NCI-H2171 treated with DMSO at 0.1 percent for 48 hours (cell line): Measurements from ENCODE around the gene ZNRF1.
A peak's percentile ranks its signal among the peaks of the same experiment; 100 is the strongest.

Source experiments
- DNase-seq: peaks from one replicate; lab custom pipeline; 2025; lab: John Stamatoyannopoulos, UW

ZNRF1 gene

DNA sequence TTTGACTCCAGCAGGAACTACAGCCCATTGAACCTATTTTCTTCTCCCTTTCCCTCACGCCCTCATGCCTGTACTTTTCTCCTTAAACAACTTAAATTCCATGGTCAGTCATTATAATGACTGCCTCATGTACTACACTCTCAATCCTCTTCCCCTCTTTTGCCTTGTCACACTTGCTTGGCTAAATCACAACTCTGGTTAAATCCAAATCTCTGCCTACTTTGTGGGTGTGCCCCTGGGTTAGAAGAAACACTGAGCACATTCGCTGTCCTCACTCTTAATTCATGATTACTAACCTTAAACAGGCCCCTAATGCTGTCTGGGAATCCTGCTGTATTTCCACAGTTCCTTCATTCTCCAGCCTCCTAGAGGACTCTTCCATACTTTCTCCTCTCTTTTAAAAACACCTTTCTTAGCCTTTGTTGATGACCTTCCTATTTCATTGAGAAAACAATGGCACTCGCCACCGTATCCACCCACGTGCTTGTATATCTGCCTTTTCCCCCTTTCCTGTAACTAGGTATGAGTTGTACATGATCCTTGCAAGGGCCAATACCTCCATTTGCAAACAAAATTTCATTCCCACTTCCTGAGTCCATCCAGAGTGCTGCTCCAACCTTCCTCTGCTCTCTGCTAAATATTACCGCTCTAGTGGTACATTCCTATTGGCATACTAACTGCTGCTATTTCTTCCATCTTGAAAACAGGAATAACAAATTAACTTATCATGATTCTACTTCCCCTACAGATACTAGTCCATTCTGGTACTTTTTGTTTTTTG is 28.9 kb downstream of the ZNRF1 start:
- no peak for DNase-seq

DNA sequence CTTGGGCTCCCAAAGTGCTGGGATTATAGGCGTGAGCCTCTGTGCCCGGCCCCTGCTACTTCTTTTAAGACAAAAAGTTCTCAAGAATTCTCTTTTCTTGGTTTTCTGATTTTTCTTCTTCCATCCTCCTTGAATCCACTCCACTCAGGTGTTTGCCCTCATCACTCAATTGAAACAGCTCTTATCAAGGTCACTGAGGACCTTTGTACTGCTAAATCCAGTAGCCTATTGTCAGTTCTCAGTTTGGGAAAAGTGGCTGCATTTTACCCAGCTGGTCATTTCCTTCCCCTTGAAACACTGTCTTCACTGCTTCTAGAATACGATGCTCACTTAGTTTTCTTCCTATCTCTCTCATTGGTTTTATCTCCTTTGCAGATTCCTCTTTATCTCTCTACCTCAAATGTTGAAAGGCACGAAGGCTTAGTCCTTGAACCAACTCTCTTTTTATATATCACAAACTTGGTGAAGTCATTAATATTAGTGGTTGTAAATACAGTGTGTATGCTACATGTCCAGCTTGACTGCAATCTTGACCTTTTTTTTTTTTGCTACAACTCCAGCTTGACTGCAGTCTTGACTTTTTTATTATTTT is 29.8 kb downstream of the ZNRF1 start:
- no peak for DNase-seq

DNA sequence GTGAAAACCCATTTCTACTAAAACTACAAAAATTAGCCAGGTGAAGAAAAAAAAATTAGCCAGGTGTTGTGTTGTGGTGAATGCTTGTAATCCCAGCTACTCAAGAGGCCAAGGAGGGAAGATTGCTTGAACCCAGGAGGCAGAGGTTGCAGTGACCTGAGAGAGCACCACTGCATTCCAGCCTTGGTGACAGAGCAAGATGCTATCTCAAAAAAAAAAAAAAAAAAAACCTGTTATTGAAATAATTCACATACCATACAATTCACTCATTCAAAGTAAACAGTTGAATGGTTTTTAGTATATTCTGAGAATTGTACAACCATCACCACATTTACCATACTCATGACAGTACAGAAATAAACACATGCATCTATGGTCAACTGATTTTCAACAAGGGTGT is 31.0 kb downstream of the ZNRF1 start:
- DNase-seq: no peak

DNA sequence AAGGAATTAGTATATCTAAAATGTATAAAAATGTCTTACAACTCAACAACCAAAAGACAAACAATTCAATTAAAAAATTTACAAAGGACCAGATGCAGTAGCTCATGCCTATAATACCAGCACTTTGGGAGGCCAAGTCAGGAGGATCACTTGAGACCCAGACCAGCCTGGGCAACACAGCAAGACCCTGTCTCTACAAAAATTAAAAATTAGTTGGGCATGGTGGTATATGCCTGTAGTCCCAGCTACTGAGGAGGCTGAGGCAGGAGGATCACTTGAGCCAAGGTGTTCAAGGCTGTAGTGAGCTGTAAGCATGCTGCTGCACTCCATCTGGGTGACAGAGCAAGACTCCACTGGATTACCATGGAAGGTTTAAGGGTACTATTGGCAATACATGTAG is 33.8 kb downstream of the ZNRF1 start:
- DNase-seq: no peak

DNA sequence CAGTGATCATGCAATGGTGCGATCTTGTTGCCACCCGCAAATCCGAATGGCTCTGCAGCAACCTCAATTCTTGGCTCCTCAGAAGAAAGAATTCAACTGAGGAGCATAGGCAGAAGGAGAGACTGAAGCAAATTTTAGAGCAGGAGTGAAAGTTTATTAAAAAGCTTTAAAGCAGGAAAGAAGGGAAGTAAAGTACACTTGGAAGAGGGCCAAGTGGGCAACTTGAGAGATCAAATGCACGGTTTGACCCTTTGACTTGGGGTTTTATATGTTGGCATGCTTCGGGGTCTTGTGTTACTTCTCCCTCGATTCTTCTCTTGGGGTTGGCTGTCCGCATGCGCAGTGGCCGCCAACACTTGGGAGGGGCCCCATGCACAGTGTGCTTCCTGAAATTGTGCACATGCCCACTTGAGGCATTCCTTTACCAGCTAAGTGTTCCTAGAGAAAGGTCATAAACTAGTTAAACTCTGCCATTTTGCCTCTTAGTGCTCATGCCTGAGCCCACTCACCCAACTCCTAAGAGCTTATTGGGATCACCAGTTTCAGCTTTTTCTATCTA is 36.7 kb downstream of the ZNRF1 start:
- DNase-seq: no peak

DNA sequence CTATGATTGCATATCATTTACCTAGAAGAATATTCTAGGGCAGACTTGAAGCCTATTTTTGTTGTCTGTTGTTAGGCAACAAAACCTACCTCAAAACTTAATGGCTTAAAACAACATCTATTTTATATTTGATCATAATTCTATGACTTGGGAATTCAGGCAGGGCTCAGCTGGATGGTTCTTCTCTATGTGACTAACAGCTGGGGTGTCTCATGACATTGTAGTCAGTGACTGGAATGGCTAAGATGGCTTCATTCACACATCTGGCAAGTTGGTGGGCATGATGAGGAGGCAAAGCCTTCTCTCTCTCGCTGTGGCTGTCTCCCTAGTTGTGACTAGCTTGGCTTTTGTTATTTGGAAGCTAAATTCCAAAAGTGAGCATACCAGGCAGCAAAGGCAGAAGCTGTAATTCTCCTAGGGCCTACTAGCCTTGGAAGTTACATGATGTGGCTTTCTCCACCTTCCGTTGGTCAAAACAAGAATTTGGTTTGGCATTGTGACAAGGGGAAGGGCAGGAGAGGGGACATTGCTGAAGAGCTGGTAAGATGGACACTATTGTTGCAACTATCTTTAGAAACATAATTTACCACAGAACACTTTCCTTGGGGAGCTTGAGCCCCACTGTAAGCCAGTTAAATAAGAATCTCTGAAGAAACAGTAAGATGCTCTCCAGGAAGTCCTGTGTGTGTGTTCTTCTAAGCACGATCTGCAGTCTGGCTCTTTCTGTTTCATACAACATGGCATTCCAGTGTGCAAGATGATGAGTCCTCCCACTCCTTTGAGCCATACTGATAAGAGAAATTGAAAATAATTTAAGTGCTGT is 39.4 kb downstream of the ZNRF1 start:
- no peak for DNase-seq

DNA sequence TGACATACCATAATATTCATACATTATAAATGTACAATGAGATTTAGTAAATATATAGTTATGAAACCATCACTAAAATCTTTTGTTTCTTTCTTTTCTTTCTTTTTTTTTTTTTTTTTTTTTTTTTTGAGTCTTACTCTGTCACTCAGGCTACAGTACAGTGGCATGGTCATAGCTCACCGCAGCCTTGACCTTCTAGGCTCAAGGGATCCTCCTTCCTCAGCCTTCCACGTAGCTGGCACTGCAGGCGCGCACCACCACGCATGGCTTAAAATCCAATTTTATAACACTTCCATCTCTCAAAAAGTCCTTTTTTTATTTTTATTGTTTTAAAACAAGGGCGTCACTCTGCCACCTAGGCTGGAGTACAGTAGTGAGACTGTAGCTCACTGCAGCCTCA is 41.1 kb downstream of the ZNRF1 start:
- DNase-seq: no peak

DNA sequence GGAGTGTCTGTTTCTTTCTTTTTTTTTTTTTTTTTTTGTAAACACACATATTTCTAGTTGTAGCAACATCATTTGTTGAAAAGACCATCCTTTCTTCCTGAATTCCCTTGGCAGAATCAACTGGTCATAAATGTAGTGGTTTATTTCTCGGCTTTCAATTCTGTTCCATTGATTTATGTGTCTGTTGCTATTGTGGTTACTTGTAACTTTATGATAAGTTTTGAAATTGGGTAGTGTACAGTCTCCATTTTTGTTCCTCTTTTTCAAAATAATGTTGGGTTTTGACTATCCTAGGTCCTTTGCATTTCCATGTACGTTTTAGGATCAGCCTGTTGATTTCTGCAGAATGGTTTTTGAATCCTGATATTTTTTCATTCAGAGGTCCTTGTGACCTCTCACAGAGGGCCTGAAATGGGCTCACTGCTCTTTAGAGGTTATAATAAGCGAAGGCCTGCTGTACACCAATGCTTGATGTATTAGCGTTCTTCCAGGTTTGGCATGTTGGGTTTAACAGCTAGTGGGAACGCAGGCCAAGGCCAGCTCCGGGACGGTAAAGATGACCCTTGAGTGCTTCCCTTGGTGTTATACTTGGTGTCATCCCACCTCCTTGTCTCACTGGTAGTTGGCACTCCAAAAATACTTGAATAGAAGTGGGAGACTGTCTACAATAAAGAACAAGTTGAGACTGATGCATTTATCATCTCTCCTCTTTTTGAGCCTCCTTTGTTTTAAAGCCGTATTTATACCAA is 43.8 kb downstream of the ZNRF1 start:
- no peak for DNase-seq

DNA sequence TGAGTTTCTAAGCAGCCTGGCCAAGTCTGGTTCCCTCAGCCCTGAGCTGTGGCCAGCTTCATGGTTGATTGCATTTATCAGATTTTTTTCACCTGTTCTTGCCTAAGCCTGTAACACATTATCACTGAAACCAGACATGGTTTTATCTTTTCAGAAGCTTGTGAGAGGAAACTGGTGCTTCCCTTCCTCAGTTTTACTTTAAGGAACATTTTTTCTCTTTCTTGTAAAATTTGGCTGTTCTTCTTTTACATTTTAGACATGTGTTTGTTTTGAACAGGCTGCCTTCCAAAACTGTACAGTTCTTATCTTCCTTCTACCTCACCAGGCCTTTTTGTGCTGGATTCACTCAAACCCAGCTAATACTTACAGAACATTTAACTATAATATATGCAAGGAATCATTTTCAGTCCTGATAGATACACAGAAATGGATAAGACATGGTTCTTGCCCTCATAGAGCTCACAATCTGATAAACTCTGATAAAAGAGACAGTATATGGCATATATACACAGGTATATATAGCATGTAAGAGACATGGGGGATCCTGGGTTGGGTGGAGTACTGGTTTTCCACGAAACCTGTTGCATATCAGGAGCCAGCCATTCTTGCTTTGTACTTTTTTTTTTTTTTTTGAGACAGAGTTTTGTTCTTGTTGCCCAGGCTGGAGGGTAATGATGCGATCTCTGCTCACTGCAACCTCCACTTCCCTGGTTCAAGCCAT is 44.5 kb downstream of the ZNRF1 start:
- DNase-seq: no peak

DNA sequence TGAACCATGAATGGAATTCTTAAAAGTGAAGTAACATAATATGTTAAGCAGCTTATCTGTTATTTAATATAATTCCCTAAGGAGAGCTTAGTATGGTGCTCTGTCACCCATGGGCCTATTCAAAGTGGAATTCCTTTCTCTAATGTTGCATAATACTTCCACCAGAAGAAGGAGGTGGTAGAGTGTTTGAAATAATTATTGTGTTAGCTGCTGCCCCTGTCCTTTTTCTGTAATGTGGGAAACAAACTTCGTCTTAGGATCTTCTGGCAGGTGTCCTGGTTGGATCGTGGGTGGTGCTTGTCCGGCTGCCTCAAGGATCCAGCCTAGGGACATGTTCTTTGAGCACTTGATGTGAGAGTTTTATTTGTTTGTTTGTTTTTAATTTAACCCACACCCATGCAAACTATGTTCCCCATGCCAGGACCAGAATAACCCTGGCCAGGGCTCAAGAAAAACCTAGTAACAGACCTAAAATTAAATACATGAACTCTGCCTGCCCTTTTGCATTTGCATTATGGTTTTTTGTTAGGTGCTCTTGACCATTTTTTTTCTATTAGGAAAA is 46.1 kb downstream of the ZNRF1 start:
- no peak for DNase-seq

DNA sequence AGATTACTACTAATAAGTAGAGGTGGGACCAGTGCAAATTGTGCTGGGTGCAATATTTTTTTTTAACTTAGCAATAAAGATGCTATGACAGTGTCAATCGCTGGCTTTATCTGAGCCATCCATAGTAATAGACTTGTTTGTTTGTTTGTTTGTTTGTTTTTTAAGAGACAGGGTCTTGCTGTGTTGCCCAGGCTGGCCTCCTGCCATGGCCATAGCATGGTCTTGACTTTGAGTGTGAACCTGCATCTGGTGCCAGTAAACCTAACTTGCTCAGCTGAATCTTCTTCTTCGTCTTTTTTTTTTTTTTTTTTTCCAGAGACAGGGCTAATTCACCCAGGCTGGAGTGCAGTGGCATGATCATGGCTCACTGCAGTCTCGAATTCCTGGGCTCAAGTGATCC is 46.6 kb downstream of the ZNRF1 start:
- DNase-seq: no peak

DNA sequence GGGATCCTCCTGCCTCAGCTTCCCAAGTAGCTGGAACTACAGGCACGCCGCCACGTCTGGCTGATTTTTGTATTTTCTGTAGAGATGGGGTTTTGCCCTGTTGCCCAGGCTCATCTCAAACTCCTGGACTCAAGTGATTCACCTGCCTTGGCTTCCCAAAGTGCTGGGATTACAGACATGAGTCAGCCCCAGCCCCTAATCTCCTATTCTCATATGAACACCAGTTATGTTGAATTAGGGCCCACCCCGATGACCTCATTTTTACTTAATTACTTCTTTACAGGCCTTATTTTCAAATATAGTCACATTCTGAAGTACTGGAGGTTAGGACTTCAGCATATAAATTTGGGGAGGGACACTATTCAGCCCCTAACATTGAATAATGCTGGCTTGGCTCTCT is 49.2 kb downstream of the ZNRF1 start:
- no peak for DNase-seq

DNA sequence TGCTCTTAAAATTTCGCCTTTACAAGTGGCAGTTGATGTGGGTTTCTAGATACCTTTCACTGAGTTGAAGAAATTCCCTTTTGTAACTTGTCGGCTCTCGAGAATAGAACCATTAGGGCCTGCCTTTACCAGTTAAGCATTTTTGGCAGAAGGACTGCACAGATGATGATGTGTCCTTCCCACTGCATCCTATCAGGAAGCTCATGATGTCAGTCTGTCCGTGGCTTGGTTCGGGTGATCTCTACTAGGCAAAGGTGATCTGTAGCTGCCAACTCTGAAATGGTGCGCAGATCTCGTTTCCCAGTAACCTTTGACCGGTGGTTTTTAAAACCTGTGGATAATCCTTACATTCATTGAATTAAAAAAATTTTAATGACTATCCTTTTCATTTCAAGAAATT is 49.7 kb downstream of the ZNRF1 start:
- DNase-seq: no peak

DNA sequence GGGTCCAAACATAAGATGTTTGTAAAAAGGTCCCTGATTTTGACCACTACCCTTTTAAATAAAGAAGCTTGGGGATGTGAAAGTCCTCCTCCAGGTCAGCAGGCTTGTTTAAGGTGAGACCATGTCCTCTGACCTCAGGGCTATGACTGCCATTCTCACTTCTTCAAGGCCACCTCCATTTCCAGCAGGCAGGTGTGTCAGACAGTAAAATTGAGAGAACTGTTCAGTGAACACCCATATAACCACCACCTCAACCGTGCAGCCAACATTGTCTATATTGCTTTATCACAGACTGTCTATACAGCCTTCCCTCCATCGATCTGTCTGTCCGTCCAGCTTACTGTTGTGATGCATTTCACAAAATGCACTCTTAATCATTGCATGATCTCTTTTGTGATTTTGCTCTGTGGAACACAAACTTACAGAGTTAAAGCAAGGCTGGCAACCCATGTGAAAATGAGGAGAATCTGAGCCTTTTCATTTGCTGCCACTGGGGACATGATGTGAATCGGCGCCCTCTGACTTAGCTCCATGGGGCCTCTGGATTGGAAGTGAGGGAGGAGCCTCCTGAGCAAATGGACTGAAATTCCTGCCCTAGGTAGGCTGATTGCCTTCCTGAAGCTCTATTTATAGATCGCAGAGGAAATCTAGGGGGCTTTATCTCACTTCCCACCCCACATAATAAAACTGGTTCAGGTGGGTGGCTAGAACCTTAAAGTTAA is 53.8 kb downstream of the ZNRF1 start:
- no peak for DNase-seq

DNA sequence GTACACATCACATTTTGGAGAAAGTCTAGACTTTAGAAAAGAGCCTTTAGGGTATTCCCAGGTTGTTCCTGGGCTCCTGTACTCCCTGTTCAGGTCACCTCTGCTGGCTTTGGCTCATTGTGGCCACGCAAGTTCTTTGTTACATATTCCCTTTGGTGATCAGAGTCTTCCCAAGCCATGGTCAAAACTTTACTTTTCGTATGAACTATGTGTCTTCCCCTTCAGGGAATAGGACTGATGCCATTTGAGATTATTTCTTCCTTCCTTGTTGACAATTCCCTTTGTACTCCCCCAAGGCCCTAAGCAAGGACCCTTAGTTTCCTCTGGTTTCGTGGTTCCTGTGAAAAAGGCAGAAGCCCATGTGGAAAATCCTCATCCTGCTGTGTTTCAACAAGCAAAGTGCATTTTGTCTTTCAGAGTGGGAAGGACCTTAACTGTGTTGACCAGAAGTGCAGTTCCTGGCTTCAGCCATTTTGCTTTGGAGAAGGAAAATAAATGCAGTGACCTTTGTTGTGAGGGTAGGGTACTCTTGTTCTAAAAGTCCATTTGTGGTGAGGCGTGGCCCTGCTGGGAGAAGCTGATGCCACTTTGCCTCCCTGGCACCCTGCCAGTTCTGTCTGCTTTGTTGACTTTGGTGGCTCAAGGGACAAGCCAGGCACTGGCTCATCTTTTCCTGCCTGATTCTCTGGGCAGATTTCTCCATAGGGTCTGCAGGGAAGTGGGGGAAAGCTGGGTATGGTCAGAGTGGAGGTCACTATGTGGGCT is 55.1 kb downstream of the ZNRF1 start:
- DNase-seq: peak; percentile 63

DNA sequence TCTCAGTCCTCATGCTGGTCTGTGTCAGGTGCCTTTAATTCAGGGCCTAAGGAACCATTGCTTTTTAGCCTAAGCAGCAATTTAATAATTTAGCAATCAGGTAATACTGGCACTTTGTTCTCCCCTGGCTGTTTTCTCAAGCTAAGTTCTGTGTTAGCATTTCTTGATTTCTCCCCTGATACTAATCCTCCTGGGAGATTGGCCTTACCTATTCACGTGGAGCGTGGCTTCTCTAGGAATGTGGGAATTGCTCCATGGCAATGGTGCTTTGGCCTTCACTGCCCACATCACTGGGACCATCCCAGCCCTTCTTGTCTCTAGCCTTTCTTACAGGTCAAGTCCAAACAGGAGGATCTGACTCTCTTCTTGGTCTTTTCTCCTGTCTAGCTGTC is 55.7 kb downstream of the ZNRF1 start:
- no peak for DNase-seq

DNA sequence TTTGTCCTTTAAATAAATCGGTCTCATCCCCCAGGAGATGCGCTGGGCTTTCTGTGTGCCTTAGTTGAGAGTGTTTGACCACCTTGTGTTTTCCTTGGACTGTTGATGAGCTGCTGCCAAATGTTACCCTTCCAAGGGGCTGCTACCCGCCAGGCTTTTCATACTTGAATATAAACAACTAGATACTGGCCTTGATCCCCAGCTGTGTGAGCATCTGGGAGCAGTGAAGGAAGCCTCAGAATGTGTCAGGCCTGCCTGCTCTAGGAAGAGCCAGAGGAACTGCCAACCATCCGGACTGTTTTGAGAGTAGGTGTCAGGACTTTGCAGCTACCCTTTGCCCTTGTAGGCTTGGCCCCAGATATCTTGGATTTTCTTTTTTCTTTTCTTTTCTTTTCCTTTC is 60.0 kb downstream of the ZNRF1 start:
- DNase-seq: no peak

DNA sequence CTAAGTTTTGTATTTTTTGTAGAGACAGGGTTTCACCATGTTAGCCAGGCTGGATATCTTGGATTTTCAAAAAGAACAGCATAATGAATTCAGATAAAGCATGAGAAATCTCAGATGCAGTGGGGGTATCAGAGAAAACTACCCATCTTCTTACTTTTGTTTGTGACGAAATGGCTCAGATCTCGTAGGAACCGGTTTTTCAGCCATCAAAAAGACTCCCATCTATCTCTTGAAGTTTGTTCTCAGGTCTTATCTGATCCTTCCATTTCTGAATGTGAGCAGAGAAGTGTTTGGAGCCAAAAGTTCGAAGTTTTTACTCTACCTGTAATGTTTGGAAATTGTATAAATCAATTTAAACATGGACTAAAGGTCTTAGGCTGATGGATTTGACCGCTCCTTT is 60.6 kb downstream of the ZNRF1 start:
- no peak for DNase-seq

DNA sequence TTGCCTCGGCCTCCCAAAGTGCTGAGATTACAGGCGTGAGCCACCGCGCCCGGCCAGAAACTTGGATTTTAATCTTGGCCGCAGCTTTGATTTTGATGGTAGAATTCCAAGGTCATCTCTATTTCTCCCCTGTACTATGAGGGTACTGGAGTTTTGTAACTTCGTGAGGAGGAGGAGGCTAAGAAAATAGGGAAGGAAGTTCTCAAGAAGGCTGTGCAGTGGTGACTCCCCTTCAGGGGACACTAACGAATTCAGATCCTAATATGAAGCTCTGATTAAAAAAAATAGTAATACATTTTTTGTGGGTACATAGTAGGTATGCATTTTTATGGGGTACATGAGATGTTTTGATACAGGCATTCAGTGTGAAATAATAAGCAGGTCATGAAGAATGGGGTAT is 61.9 kb downstream of the ZNRF1 start:
- no peak for DNase-seq

DNA sequence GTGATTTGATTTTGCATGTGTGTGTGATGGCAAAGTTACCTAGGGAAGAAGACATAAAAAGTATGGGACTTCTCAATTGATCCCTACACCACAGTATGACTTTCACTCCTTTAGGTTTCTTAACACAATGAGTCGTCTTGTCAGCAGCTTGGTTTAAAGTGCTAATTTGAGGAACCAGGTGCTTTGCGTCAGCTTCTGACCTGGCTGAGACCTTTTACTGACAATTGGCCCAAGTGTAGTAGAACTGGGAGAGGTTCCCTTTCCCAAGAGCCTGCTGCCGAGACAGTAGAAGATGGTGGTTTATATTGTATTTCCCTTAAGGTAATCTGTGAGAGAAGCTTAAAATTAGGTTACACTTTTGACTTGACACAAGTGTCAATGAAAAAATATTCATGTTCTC is 62.8 kb downstream of the ZNRF1 start:
- no peak for DNase-seq
